MCF 10A (cell line): ENCODE data around the gene GDPD3. TPM values are rescaled to one million over a fixed set of nuclear protein-coding genes. Genes with fewer than 3 reads are reported as not detected.

Experiments
- Bru-seq: library from RNA; stranded (reverse); fragments of 400-500 nt; gene quantifications from one replicate; lab custom pipeline; 2021; lab: Mats Ljungman, UMichigan
- BruChase-seq, 2 experiments: library from RNA; stranded (reverse); fragments of 400-500 nt; gene quantifications; one replicate each; lab custom pipeline; 2021; lab: Mats Ljungman, UMichigan
- BruUV-seq: library from RNA; stranded (reverse); fragments of 400-500 nt; replicated peaks from 2 replicates; lab custom pipeline; 2021; lab: Mats Ljungman, UMichigan
- CTCF ChIA-PET: fragments of 300-600 bp; sonication (Branson Sonifier 250); formaldehyde crosslinking; extraction: SDS; loops from one replicate; lab custom pipeline; 2021; ENCODE audit warnings: antibody characterized with exemption, inconsistent platforms; lab: Yijun Ruan, JAX
- POLR2A ChIA-PET: fragments of 300-600, 350-650 bp; sonication (Branson Sonifier 250); formaldehyde crosslinking; extraction: SDS; loops from one replicate; lab custom pipeline; 2020; ENCODE audit warnings: antibody characterized with exemption, inconsistent platforms; lab: Yijun Ruan, JAX
- DNase-seq: peaks from one replicate; pipeline ENCODE4 v3.0.0-alpha.2; 2018; ENCODE audit not compliant: unreplicated experiment
- H3K27ac Mint-ChIP-seq: one replicate; pipeline ENCODE4 v1.8.0; 2022; ENCODE audit warnings: mild to moderate bottlenecking, low read depth, mixed read lengths; ENCODE audit not compliant: unreplicated experiment
- H3K27me3 Mint-ChIP-seq: one replicate; pipeline ENCODE4 v1.8.0; 2022; ENCODE audit warnings: mixed read lengths; ENCODE audit not compliant: insufficient read depth, unreplicated experiment
- H3K36me3 Mint-ChIP-seq: one replicate; pipeline ENCODE4 v1.8.0; 2022; ENCODE audit warnings: mild to moderate bottlenecking, moderate library complexity, mixed read lengths; ENCODE audit not compliant: insufficient read depth, unreplicated experiment
- H3K4me1 Mint-ChIP-seq: one replicate; pipeline ENCODE4 v1.8.0; 2022; ENCODE audit warnings: mixed read lengths; ENCODE audit not compliant: insufficient read depth, unreplicated experiment
- H3K4me3 Mint-ChIP-seq: one replicate; pipeline ENCODE4 v1.8.0; 2022; ENCODE audit warnings: mild to moderate bottlenecking, moderate library complexity, mixed read lengths; ENCODE audit not compliant: unreplicated experiment
- H3K9me3 Mint-ChIP-seq: one replicate; pipeline ENCODE4 v1.8.0; 2022; ENCODE audit warnings: mixed read lengths; ENCODE audit not compliant: unreplicated experiment
- CTCF ChIP-seq: fragments of 200-600 bp; IDR thresholded peaks from one replicate; pipeline ENCODE4 v1.8.0; 2022; ENCODE audit warnings: antibody characterized with exemption, mild to moderate bottlenecking; ENCODE audit not compliant: unreplicated experiment
- intact Hi-C: fragments of 100-400 bp; cut with micrococcal nuclease; formaldehyde crosslinking; loops from 2 replicates; pipeline ENCODE4 v1.14.1; 2022
- long read RNA-seq: library from polyadenylated mRNA; stranded (forward); transcript quantifications from one replicate; pipeline ENCODE4 v2.0.0, GENCODE V29; 2022
- total RNA-seq: library from RNA; stranded (reverse); gene quantifications from 2 replicates; pipeline ENCODE4 v1.2.3, GENCODE V29; 2022

The GDPD3 gene
- total RNA-seq (0.49 and 1.5 TPM in 2 replicates), Bru-seq, nascent RNA (percentile 23 among the genes with signal in this experiment), BruChase-seq, experiment 1, labeled RNA remaining after a 6-hour chase (percentile 32 among the genes with signal in this experiment), BruChase-seq, experiment 2, labeled RNA remaining after a 2-hour chase (percentile 30 among the genes with signal in this experiment)
- long read RNA-seq = 0 reads

GRCh38 chr16:30113031-30113710 is at the start of gene GDPD3:
Gene GDPD3, minus strand, starts transcription at chr16:30113537. Its CDS starts 59 bp downstream, at chr16:30113478.
- Mint-ChIP-seq H3K36me3 (peaks cover 6% of the 10 kb centered on the region), H3K27me3 (no peaks in the 10 kb centered on the region), H3K4me1 (peaks cover 7% of the 10 kb centered on the region), H3K9me3 (no peaks in the 10 kb centered on the region), H3K27ac (no peak within 1 kb of the TSS), H3K4me3 (no peak within 1 kb of the TSS)
- peak; percentile 4 for TF ChIP-seq CTCF
- intact Hi-C loops = no loop called here
- POLR2A ChIA-PET = interaction anchor here (1.1 to 1.3 kb wide), 2 partner anchors 37 to 48 kb away, joined by 3 to 4 read pairs; partner anchors contain the start of gene ALDOA
- BruUV-seq = no TSS peak
- CTCF ChIA-PET = interaction anchor here (0.5 to 2.9 kb wide), 7 partner anchors 10 to 374 kb away, joined by 3 to 16 read pairs (median 4); partner anchors contain the start of genes CORO1A and TBX6
- DNase-seq = peak; percentile 50

- H3K27me3 Mint-ChIP-seq = no peaks in the 10 kb centered on the region
- intact Hi-C loops = no loop called here
- ChIA-PET POLR2A (interaction anchor here (0.6 kb wide), 1 partner anchor 10 kb away, joined by 3 read pairs; no protein-coding TSS in a partner anchor), CTCF (no interaction called here)
- no peaks in the 10 kb centered on the region for H3K36me3 Mint-ChIP-seq
- no peaks in the 10 kb centered on the region for H3K4me1 Mint-ChIP-seq
- BruUV-seq = no TSS peak
- H3K4me3 Mint-ChIP-seq = no peak overlapping the region
- no peak for DNase-seq
- no peak for TF ChIP-seq CTCF
- no peak overlapping the region for H3K27ac Mint-ChIP-seq
- H3K9me3 Mint-ChIP-seq = no peaks in the 10 kb centered on the region
These were observed 43.9 kb upstream of the GDPD3 start for GRCh38 chr16:30157214-30157613.

- no peaks in the 10 kb centered on the region for H3K9me3 Mint-ChIP-seq
- H3K4me1 Mint-ChIP-seq = no peaks in the 10 kb centered on the region
- no peak overlapping the region for H3K4me3 Mint-ChIP-seq
- H3K27me3 Mint-ChIP-seq = no peaks in the 10 kb centered on the region
- no peak for DNase-seq
- ChIA-PET CTCF (interaction anchor here (1.0 kb wide), 1 partner anchor 31 kb away, joined by 5 read pairs; no protein-coding TSS in a partner anchor), POLR2A (interaction anchor here (1.5 kb wide), 1 partner anchor 31 kb away, joined by 3 read pairs; no protein-coding TSS in a partner anchor)
- no peaks in the 10 kb centered on the region for H3K36me3 Mint-ChIP-seq
- intact Hi-C loops = no loop called here
- no peak overlapping the region for H3K27ac Mint-ChIP-seq
- no TSS peak for BruUV-seq
- TF ChIP-seq CTCF = no peak
These were observed 41.9 kb upstream of the GDPD3 start for GRCh38 chr16:30155188-30155587.

- ChIA-PET CTCF (no interaction called here), POLR2A (no interaction called here)
- H3K4me3 Mint-ChIP-seq = no peak overlapping the region
- no TSS peak for BruUV-seq
- no peaks in the 10 kb centered on the region for H3K4me1 Mint-ChIP-seq
- H3K9me3 Mint-ChIP-seq = no peaks in the 10 kb centered on the region
- H3K27me3 Mint-ChIP-seq = no peaks in the 10 kb centered on the region
- no peaks in the 10 kb centered on the region for H3K36me3 Mint-ChIP-seq
- H3K27ac Mint-ChIP-seq = no peak overlapping the region
- intact Hi-C loops = no loop called here
- TF ChIP-seq CTCF = no peak
- DNase-seq = no peak
These were observed 39.2 kb upstream of the GDPD3 start for GRCh38 chr16:30152517-30152916.
